Measurements from ENCODE around the gene MINDY3. TPM values are rescaled to one million over a fixed set of nuclear protein-coding genes. Genes with fewer than 3 reads are reported as not detected.

Gene MINDY3
- 27.3 and 28.5 TPM in 2 replicates for total RNA-seq
- long read RNA-seq, transcript MINDY3-201 (15 exons, 2,381 nt) = major isoform, 120 of 184 reads
- long read RNA-seq, partial matches to known transcripts = 17 of 184 reads
- long read RNA-seq, other reads (novel, unspliced or antisense) = 44 of 184 reads

- H3K36me3 Mint-ChIP-seq (ENCODE audit: unreplicated experiment) = peaks cover 2% of the 10 kb centered on the region
- peaks cover 37% of the 10 kb centered on the region for H3K4me1 Mint-ChIP-seq (ENCODE audit: unreplicated experiment)
- peaks cover 24% of the 10 kb centered on the region for H3K27me3 Mint-ChIP-seq (ENCODE audit: unreplicated experiment)
- no peaks in the 10 kb centered on the region for H3K9me3 Mint-ChIP-seq (ENCODE audit: unreplicated experiment)
- H3K4me3 Mint-ChIP-seq (ENCODE audit: unreplicated experiment) = peak within 1 kb of the TSS; percentile 100
- DNase-seq (ENCODE audit: extremely low spot score, unreplicated experiment) = peak; percentile 88
- TF ChIP-seq, protein P1, sequence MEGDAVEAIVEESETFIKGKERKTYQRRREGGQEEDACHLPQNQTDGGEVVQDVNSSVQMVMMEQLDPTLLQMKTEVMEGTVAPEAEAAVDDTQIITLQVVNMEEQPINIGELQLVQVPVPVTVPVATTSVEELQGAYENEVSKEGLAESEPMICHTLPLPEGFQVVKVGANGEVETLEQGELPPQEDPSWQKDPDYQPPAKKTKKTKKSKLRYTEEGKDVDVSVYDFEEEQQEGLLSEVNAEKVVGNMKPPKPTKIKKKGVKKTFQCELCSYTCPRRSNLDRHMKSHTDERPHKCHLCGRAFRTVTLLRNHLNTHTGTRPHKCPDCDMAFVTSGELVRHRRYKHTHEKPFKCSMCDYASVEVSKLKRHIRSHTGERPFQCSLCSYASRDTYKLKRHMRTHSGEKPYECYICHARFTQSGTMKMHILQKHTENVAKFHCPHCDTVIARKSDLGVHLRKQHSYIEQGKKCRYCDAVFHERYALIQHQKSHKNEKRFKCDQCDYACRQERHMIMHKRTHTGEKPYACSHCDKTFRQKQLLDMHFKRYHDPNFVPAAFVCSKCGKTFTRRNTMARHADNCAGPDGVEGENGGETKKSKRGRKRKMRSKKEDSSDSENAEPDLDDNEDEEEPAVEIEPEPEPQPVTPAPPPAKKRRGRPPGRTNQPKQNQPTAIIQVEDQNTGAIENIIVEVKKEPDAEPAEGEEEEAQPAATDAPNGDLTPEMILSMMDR (IDR thresholded peaks at IDR 0.05) = no peak
- peak within 1 kb of the TSS; percentile 96 for H3K27ac Mint-ChIP-seq (ENCODE audit: unreplicated experiment)
Measured at GRCh38 chr10:15859906-15860691, at the start of gene MINDY3. MINDY3 (minus strand) TSS chr10:15860507; CDS start chr10:15860299, 208 bp downstream.

DNA sequence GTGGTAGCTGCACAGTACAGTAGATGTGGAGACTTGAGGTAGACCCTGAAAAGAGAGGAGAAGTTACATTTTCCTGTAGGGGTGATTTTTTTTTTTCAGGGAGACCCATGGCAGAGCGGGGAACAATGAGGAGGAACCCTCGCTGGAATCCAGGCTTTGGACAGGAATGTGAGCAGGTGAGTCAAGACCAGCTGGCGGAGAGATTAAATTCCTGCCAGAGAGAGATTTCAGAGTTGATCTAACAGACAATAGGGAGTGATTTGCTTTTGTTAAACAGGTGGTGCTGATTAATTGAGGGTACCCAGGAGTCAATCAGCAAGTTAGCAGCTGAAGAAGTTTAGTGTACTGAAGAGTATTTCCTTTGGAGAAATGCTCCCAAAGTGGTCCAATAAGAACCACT, 41.6 kb upstream of the MINDY3 start:
- H3K4me3 Mint-ChIP-seq (ENCODE audit: unreplicated experiment) = no peak overlapping the region
- TF ChIP-seq, protein P1 (IDR thresholded peaks at IDR 0.05) = no peak
- no peak for DNase-seq (ENCODE audit: extremely low spot score, unreplicated experiment)
- H3K9me3 Mint-ChIP-seq (ENCODE audit: unreplicated experiment) = no peaks in the 10 kb centered on the region
- no peak overlapping the region for H3K27ac Mint-ChIP-seq (ENCODE audit: unreplicated experiment)
- H3K4me1 Mint-ChIP-seq (ENCODE audit: unreplicated experiment) = peaks cover 2% of the 10 kb centered on the region
- peaks cover 29% of the 10 kb centered on the region for H3K27me3 Mint-ChIP-seq (ENCODE audit: unreplicated experiment)
- no peaks in the 10 kb centered on the region for H3K36me3 Mint-ChIP-seq (ENCODE audit: unreplicated experiment)

- Mint-ChIP-seq H3K9me3 (ENCODE audit: unreplicated experiment) (no peaks in the 10 kb centered on the region), H3K4me1 (ENCODE audit: unreplicated experiment) (peaks cover 2% of the 10 kb centered on the region), H3K36me3 (ENCODE audit: unreplicated experiment) (no peaks in the 10 kb centered on the region), H3K27ac (ENCODE audit: unreplicated experiment) (no peak overlapping the region), H3K4me3 (ENCODE audit: unreplicated experiment) (no peak overlapping the region), H3K27me3 (ENCODE audit: unreplicated experiment) (peaks cover 34% of the 10 kb centered on the region)
- no peak for DNase-seq (ENCODE audit: extremely low spot score, unreplicated experiment)
- TF ChIP-seq, protein P1 (IDR thresholded peaks at IDR 0.05) = peak; percentile 42
Measured at GRCh38 chr10:15898046-15898445, 37.7 kb upstream of the MINDY3 start.

GRCh38 chr10:15897287-15897686, 37.0 kb upstream of the MINDY3 start:
- no peak overlapping the region for H3K4me3 Mint-ChIP-seq (ENCODE audit: unreplicated experiment)
- H3K9me3 Mint-ChIP-seq (ENCODE audit: unreplicated experiment) = no peaks in the 10 kb centered on the region
- no peak overlapping the region for H3K27ac Mint-ChIP-seq (ENCODE audit: unreplicated experiment)
- H3K27me3 Mint-ChIP-seq (ENCODE audit: unreplicated experiment) = peaks cover 42% of the 10 kb centered on the region
- TF ChIP-seq, protein P1 (IDR thresholded peaks at IDR 0.05) = no peak
- no peaks in the 10 kb centered on the region for H3K36me3 Mint-ChIP-seq (ENCODE audit: unreplicated experiment)
- no peak for DNase-seq (ENCODE audit: extremely low spot score, unreplicated experiment)
- peaks cover 2% of the 10 kb centered on the region for H3K4me1 Mint-ChIP-seq (ENCODE audit: unreplicated experiment)

GRCh38 chr10:15896654-15897053, 36.3 kb upstream of the MINDY3 start:
- Mint-ChIP-seq H3K4me3 (ENCODE audit: unreplicated experiment) (no peak overlapping the region), H3K27me3 (ENCODE audit: unreplicated experiment) (peaks cover 42% of the 10 kb centered on the region), H3K4me1 (ENCODE audit: unreplicated experiment) (peaks cover 2% of the 10 kb centered on the region), H3K9me3 (ENCODE audit: unreplicated experiment) (no peaks in the 10 kb centered on the region), H3K27ac (ENCODE audit: unreplicated experiment) (no peak overlapping the region), H3K36me3 (ENCODE audit: unreplicated experiment) (no peaks in the 10 kb centered on the region)
- DNase-seq (ENCODE audit: extremely low spot score, unreplicated experiment) = no peak
- TF ChIP-seq, protein P1 (IDR thresholded peaks at IDR 0.05) = no peak

Data from osteocyte (in vitro differentiated cells).